GM21360 (cell line): ENCODE measurements around the gene HFE.
A peak's percentile ranks its signal among the peaks of the same experiment; 100 is the strongest.
"Not testable (repeated sequence)": the region's sequence is repeated elsewhere in the genome, so short reads cannot be mapped to it uniquely, and the experiment has no call there.

ENCODE experiments used
- ATAC-seq: cut with Tn5 transposase; IDR thresholded peaks from one replicate; pipeline ENCODE4 v1.9.1; 2021; ENCODE audit warnings: mild to moderate bottlenecking, moderate library complexity; ENCODE audit not compliant: unreplicated experiment

Gene HFE

GRCh38 chr6:26105842-26106241, 18.6 kb downstream of the HFE start:
- no peak for ATAC-seq

- ATAC-seq: no peak
Observed at GRCh38 chr6:26107935-26108334, 20.7 kb downstream of the HFE start.

- no peak for ATAC-seq
Observed at GRCh38 chr6:26109772-26110171, 22.5 kb downstream of the HFE start.

- ATAC-seq: no peak
Observed at GRCh38 chr6:26113570-26113969, 26.3 kb downstream of the HFE start.

GRCh38 chr6:26115226-26115625, 28.0 kb downstream of the HFE start:
- no peak for ATAC-seq

GRCh38 chr6:26116267-26116666, 29.0 kb downstream of the HFE start:
- no peak for ATAC-seq

- no peak for ATAC-seq
Observed at GRCh38 chr6:26118999-26119398, 31.8 kb downstream of the HFE start.

GRCh38 chr6:26120115-26120514, 32.9 kb downstream of the HFE start:
- ATAC-seq: not testable (repeated sequence)

- no peak for ATAC-seq
Observed at GRCh38 chr6:26120807-26121140, 33.5 kb downstream of the HFE start.

GRCh38 chr6:26121141-26122004, 34.1 kb downstream of the HFE start:
- ATAC-seq: no peak

GRCh38 chr6:26122005-26122388, 34.8 kb downstream of the HFE start:
- no peak for ATAC-seq

GRCh38 chr6:26122402-26122792, 35.2 kb downstream of the HFE start:
- ATAC-seq: no peak

- peak; percentile 46 for ATAC-seq
Observed at GRCh38 chr6:26122793-26123674, 35.8 kb downstream of the HFE start.

- no peak for ATAC-seq
Observed at GRCh38 chr6:26123675-26123946, 36.4 kb downstream of the HFE start.

- ATAC-seq: peak; percentile 68
Observed at GRCh38 chr6:26123947-26124780, 36.9 kb downstream of the HFE start.

- no peak for ATAC-seq
Observed at GRCh38 chr6:26124781-26125685, 37.8 kb downstream of the HFE start.

GRCh38 chr6:26126394-26127235, 39.4 kb downstream of the HFE start:
- no peak for ATAC-seq

GRCh38 chr6:26128013-26128771, 41.0 kb downstream of the HFE start:
- no peak for ATAC-seq

GRCh38 chr6:26129656-26130055, 42.4 kb downstream of the HFE start:
- ATAC-seq: no peak
